HG02678 (cell line): ENCODE measurements around the gene HIVEP3.
"Not testable (repeated sequence)": the region's sequence is repeated elsewhere in the genome, so short reads cannot be mapped to it uniquely, and the experiment has no call there.

Experiments
- ATAC-seq: cut with Tn5 transposase; IDR thresholded peaks from one replicate; pipeline ENCODE4 v1.9.1; 2021; ENCODE audit warnings: mild to moderate bottlenecking, moderate library complexity; ENCODE audit not compliant: unreplicated experiment

Gene HIVEP3

DNA sequence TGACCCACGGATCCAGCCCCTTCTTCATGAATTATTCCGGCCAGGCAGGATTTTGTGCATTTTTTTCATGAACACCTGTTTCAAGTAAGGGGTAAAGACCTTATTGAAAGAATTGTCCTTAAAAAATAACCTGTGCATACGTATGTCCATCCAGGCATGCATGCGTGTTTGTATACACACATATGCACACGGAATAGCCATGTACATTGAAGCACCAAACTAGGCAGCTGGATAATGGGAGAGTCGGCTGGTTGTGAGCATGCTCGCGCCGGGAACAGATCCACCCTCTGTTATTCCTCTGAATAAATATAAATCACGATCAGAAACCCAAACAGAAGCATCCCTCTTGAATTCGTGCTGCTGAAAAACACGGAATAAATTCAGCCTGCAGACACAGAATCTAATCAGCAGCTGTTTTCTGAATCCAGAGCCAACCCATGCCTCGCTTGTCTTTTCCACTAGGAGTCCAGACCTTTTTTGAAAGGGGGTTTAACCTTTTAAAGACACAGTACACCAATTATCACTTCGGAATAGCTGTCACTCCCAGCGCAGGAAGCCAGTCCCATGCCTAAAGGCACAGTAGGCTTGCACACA lies at the start of gene HIVEP3:
Gene HIVEP3, minus strand, starts transcription at position 473 of the 594 bp plus-strand sequence.
- no peak for ATAC-seq

GRCh38 chr1:41964400-41964799 lies 45.7 kb upstream of the HIVEP3 start:
- no peak for ATAC-seq

- no peak for ATAC-seq
Observed at GRCh38 chr1:41963636-41964035, 44.9 kb upstream of the HIVEP3 start.

- no peak for ATAC-seq
Observed at GRCh38 chr1:41958015-41958673, 39.4 kb upstream of the HIVEP3 start.

- no peak for ATAC-seq
Observed at GRCh38 chr1:41957568-41957967, 38.8 kb upstream of the HIVEP3 start.

DNA sequence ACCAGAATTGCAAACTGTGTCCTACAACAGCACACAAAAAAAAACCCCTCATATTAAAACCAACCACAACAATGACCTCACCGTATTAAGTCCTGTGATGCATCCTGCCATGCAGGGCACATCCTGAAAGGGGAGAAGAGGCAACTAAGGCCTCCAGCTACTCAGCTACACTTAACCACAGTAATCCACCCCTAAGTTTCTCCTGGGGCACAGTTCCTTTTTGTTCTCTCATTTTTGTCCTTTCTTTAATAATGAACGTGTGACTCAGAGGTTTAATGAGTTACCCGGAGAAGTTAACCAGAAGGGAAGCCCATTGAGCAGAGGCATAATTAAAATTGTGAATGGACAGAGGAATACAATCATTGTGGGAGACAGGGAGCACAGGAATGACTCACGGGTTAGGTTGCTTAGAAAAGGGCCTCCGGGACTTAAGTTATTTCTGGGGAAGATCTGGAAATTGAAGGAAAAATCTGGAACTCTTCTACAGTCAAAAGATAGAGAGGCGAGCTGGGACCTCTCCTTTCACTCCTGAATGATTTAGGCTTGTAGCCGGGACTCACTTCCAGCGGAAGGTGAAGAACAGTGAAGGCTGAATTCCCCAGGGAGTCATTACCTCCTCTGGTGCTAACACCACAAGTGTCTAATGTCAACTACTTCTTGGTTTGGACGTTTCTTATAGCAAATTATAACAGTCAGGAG lies 36.9 kb upstream of the HIVEP3 start:
- ATAC-seq = peak; percentile 71

GRCh38 chr1:41954533-41954944 lies 35.8 kb upstream of the HIVEP3 start:
- no peak for ATAC-seq

DNA sequence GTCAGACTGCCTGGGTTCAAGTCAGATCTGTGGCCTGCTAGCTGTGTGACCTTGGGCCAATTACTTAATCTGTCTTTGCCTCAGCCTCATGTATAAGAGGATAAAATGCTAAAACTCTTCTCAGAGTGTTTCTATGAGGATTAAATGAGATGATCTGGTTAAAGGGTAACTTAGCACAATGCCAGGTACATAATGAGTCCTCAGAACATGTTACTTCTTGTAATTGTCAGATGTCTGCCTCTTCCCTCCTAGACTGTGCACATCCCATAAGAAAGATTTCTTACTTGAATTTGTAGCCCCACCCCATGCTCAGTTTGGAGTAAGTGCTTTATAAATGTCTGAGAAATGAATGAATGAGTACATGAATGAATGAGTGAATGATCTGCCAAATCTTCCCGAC lies 34.6 kb upstream of the HIVEP3 start:
- no peak for ATAC-seq

DNA sequence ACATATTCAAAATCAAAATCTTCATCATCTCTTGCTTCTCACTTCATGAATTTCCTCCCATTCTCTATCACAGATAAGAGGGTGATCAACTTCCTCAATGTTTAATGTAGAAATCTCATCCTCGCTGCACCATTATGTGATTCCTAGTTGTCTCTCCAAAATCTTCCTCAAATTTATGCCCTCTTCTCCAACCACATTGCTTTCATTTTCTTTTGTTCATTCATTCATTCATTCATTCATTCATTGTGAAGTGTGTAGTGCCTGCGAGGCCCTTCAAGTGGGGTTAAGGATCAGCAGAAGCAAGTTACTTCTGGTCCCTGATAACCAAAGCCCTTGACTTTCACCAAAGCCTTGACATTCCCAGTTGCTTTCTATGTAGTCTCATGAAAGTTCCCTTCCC lies 33.5 kb upstream of the HIVEP3 start:
- no peak for ATAC-seq

DNA sequence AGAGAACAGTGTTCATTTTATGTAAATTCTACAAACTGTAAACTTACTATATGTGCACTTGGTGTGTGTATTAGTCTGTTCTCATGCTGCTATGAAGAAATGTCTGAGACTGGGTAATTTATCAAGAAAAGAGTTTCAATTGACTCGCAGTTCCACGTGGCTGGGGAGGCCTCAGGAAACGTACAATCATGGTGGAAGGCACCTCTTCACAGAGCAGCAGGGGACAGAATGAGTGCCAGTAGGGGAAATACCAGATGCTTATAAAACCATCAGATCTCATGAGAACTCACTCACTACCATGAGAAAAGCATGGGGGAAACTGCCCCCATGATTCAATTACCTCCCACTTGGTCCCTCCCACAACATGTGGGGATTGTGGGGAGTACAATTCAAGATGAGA lies 32.8 kb upstream of the HIVEP3 start:
- not testable (repeated sequence) for ATAC-seq

DNA sequence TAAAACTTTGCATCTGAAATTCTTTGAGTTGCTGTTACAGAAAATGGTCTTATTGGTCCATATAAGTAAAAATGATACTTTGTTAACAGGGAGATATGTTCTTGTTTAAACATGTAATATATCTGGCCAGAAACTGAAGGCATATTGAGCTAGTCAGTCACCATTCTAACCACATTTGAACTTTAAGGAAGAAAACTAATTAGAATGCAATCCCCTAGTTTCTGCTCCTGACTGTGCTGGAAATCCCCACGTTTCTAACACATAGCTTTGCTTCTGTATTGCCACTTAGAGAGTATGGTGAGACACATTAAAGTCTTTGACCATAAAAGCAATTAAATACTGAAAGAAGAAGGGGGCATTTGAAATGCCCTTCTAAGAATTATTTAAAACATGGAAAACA lies 32.1 kb upstream of the HIVEP3 start:
- ATAC-seq = no peak

- ATAC-seq = not testable (repeated sequence)
Observed at GRCh38 chr1:41945946-41946345, 27.2 kb upstream of the HIVEP3 start.

- no peak for ATAC-seq
Observed at GRCh38 chr1:41943717-41944116, 25.0 kb upstream of the HIVEP3 start.

DNA sequence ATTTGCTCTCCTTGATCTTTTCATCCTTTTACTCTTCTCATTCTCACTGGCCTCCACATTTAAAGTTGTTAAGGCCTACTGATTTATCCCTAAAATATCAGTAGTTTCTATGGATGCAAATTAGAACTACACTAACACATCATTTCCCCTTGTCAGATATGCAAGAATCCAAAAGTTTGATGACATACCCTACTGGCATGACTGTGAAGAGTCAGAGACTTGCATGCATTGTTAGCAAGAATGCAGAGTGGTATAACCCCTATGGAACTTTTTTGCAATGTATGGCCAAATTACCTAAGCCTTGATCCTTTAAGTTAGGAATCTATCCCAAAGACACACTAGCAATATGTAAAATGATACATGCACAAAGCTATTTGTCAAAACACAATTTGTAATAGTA lies 23.6 kb upstream of the HIVEP3 start:
- ATAC-seq = no peak

- no peak for ATAC-seq
Observed at GRCh38 chr1:41941381-41941780, 22.7 kb upstream of the HIVEP3 start.

DNA sequence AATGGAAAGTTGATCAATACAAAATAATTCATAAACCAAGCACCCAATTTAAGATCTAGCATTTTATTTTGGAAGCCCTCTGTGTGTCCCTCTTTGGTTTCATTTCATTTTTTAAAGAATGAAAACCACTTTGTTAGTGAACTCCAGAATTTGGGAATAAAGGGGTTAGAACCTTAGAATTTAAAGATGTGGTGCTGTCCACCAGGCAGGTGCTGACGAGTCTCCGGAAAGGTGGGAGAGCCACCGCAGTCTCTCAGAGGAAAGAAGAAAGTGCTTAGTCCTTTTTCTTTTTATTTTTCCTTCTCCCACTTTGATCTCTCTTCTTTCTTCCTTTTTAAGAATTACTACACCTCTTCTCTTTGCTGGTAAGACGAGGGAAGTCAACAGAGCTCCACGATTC lies 20.5 kb upstream of the HIVEP3 start:
- no peak for ATAC-seq

DNA sequence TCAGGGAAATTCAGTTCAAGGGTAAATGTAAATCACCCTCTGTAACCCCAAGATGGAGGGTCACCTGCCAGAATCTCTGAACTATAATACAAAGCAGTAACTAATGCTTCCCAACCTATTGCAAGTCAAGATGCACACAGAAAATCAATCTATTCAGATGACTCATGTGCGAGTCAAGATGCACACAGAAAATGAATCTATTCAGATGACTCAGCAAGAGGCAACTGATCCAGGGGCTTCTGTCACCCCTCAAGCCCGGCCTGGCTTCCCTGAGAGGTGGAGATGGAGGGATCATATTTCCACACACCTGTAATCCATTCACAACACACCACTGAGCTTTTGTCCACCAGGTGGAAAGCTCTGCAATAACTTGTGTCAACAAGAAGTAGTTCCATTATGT lies 17.4 kb upstream of the HIVEP3 start:
- no peak for ATAC-seq

GRCh38 chr1:41935226-41935625 lies 16.5 kb upstream of the HIVEP3 start:
- no peak for ATAC-seq

DNA sequence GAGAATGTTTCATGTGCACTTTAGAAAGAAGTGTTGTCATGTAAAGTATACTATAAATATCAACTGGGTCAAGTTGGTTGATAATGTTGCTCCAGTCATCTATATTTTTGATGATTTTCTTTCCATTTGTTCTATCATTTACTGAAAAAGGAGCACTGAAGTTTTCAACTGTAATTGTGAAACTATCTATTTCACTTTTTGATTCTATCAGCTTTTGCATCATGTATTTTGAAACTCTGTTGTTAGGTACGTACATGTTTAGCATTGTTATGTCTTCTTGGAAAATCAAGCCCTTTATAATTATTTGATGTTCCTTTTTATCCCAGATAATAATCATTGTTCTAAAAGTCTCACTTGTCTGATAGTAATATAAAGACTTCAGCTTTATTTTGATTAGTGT lies 14.4 kb upstream of the HIVEP3 start:
- ATAC-seq = no peak

DNA sequence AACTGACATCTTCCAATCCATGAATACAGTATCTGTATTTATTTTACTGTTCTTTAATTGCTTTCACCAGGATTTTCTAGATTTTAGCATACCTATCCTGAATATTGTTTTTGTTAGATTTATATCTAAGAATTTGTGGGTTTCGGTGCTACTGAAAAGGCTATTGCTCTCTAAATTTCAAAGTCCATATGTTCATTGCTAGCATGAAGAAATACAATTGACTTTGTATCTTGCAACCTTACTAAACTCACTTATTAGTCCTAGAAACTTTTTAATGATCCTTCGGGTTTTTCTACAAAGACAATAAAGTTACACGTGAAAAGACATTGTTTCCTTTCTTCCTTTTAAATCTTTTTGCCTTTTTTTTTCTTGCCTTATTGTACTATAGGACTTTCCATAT lies 12.9 kb upstream of the HIVEP3 start:
- ATAC-seq = no peak

DNA sequence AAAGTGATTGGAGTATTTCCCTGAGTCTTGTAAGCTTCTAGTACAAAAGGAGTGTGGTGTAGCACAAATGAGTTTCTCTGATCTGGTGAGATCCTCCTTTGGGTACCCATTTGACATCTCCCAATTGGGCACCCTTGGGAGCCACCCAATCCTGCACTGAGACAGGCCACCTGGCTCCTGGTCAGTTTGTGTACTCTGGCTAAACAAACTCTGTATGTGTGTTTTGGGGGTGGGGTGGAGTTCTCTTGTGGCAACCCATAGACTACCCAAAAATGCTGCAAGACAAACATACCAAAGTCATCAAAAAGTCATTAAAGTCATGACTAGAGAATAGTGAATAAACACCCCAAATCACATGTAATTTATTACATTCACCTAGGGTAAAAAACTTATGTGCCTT lies 8.4 kb upstream of the HIVEP3 start:
- no peak for ATAC-seq

GRCh38 chr1:41925712-41926111 lies 7.0 kb upstream of the HIVEP3 start:
- no peak for ATAC-seq
